Measurements from ENCODE around the gene RELL1.

RELL1 gene

DNA sequence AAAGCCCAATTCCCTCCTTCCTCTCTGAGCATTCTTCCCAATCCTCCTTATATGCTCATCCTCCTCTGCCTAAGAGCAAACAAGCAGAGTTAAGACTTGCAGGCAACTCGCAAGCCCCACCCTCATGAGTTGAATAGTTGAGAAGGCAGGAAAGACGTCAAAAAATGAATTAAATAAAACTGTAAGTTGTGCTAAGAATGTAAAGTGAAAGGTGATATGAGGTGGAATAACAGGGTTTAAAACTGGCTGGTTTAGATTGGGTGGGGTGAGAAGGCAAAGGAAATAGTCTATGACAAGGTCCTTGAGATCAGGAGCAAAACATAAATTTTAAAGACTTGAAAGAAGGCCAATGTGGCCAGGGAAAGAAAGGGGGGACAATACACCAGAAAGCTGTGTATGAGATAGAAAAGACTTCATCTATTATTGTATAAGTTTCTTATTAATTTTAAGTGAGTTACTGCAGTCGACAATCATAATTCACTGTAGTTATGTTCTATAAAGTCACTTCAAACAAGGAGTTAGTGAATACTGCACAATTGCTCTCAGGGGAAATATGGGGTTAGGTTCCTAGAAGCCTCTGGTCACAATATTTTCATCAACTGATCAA lies 124.9 kb downstream of the RELL1 start:
- H3K9me2 ChIP-seq (replicated peaks; ENCODE audit: control insufficient read depth, low read length) = no peaks in the 10 kb centered on the region
- no peaks in the 10 kb centered on the region for H3K9me3 ChIP-seq (ENCODE audit: control insufficient read depth, insufficient read depth, low read length)
- no peaks in the 10 kb centered on the region for H3F3A ChIP-seq (ENCODE audit: control insufficient read depth, insufficient read depth)
- no peak overlapping the region for H3K4me3 ChIP-seq (ENCODE audit: low read length)
- H3K27ac ChIP-seq (ENCODE audit: low read depth, low read length) = no peak overlapping the region
- no peaks in the 10 kb centered on the region for H4K20me1 ChIP-seq (ENCODE audit: control insufficient read depth, insufficient read depth, low read depth, low read length)
- no peaks in the 10 kb centered on the region for H3K36me3 ChIP-seq (ENCODE audit: control insufficient read depth, low read length)
- no peaks in the 10 kb centered on the region for H3K27me3 ChIP-seq (ENCODE audit: control insufficient read depth, low read length)
- no peaks in the 10 kb centered on the region for H3K4me1 ChIP-seq (ENCODE audit: control insufficient read depth, low read length)
- TF ChIP-seq, protein P1, sequence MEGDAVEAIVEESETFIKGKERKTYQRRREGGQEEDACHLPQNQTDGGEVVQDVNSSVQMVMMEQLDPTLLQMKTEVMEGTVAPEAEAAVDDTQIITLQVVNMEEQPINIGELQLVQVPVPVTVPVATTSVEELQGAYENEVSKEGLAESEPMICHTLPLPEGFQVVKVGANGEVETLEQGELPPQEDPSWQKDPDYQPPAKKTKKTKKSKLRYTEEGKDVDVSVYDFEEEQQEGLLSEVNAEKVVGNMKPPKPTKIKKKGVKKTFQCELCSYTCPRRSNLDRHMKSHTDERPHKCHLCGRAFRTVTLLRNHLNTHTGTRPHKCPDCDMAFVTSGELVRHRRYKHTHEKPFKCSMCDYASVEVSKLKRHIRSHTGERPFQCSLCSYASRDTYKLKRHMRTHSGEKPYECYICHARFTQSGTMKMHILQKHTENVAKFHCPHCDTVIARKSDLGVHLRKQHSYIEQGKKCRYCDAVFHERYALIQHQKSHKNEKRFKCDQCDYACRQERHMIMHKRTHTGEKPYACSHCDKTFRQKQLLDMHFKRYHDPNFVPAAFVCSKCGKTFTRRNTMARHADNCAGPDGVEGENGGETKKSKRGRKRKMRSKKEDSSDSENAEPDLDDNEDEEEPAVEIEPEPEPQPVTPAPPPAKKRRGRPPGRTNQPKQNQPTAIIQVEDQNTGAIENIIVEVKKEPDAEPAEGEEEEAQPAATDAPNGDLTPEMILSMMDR (IDR thresholded peaks at IDR 0.05; ENCODE audit: low read depth, low read length, poor library complexity, severe bottlenecking) = no peak
- no peak for TF ChIP-seq EZH2phosphoT487 (IDR thresholded peaks at IDR 0.05; ENCODE audit: borderline replicate concordance, low read length)
- H3K4me2 ChIP-seq (ENCODE audit: low read length) = no peak overlapping the region
- H3K79me2 ChIP-seq (ENCODE audit: control insufficient read depth, low read length) = no peaks in the 10 kb centered on the region
